ENCODE data around the gene GPR179.
"Not testable (repeated sequence)": the region's sequence is repeated elsewhere in the genome, so short reads cannot be mapped to it uniquely, and the experiment has no call there.

DNA sequence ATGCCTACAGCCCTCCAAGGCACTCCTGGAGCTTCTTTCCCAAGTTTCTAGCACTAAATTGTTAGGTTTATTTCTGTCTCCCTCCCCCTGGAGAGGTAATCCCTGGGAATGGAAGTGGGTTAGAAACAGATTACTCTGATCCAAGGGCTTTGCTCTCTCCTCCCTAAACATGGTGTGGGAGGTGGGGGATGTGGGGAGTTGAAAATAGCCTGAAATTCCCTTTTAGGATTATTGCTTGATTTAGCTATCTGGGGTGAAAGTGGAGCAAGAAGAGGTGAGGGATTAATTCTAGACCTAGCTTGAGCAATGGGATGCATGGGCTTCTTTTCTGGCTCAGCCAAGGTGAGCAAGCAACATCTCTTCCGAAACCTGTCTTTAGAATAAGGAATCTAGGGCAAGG lies 54.0 kb downstream of the GPR179 start:
- not testable (repeated sequence) for TF ChIP-seq EZH2phosphoT487 (IDR thresholded peaks at IDR 0.05; ENCODE audit: borderline replicate concordance, low read length); CTCF (IDR thresholded peaks at IDR 0.05; ENCODE audit: low read depth, low read length, poor library complexity, severe bottlenecking)
